IMR-90 (cell line): ENCODE results near the gene MELTF. TPM values are rescaled to one million over a fixed set of nuclear protein-coding genes. Genes with fewer than 3 reads are reported as not detected.

Source experiments
- ATAC-seq: fragments of 200-7000 bp; cut with Tn5 transposase; 2 replicates; pipeline ENCODE4 v1.9.1; 2020; ENCODE audit warnings: low read depth, mild to moderate bottlenecking, moderate library complexity
- BruUV-seq: library from RNA; stranded (reverse); fragments of 400-500 nt; replicated peaks from 2 replicates; lab custom pipeline; 2021; lab: Mats Ljungman, UMichigan
- CTCF ChIA-PET: fragments of 300-600 bp; formaldehyde crosslinking; extraction: SDS; loops from one replicate; lab custom pipeline; 2021; ENCODE audit warnings: antibody characterized with exemption; lab: Yijun Ruan, JAX
- POLR2A ChIA-PET: fragments of 300-600 bp; sonication (Branson Sonifier 250); formaldehyde crosslinking; loops from one replicate; lab custom pipeline; 2022; ENCODE audit warnings: antibody characterized with exemption; ENCODE audit not compliant: unreplicated experiment; lab: Charles Lee
- DNase-seq: peaks from one replicate; pipeline ENCODE4 v3.0.0; 2013
- H2AFZ ChIP-seq: replicated peaks from 2 replicates; pipeline ENCODE3; 2013; ENCODE audit warnings: low read length, mild to moderate bottlenecking; ENCODE audit not compliant: poor library complexity
- H2AK5ac ChIP-seq: 2 replicates; pipeline ENCODE4 v1.6.1; 2013; ENCODE audit warnings: low read depth, low read length, inconsistent platforms
- H2AK9ac ChIP-seq: replicated peaks from 2 replicates; pipeline ENCODE3; 2013; ENCODE audit warnings: mild to moderate bottlenecking, low read depth, low read length, moderate library complexity; ENCODE audit not compliant: poor library complexity
- H2BK120ac ChIP-seq: 2 replicates; pipeline ENCODE4 v1.6.1; 2013; ENCODE audit warnings: low read depth, low read length, inconsistent platforms
- H2BK15ac ChIP-seq: 3 replicates; pipeline ENCODE4 v1.6.1; 2013; ENCODE audit warnings: low read depth, low read length, inconsistent platforms
- H2BK20ac ChIP-seq: 2 replicates; pipeline ENCODE4 v1.6.1; 2013; ENCODE audit warnings: low read depth, mild to moderate bottlenecking, inconsistent platforms, low read length, moderate library complexity
- H2BK5ac ChIP-seq: 2 replicates; pipeline ENCODE4 v1.6.1; 2013; ENCODE audit warnings: mild to moderate bottlenecking, low read depth, low read length, inconsistent platforms; ENCODE audit not compliant: poor library complexity, severe bottlenecking
- H3K14ac ChIP-seq: replicated peaks from 2 replicates; pipeline ENCODE4 v1.6.1; 2013; ENCODE audit warnings: low read depth, low read length, inconsistent platforms
- H3K18ac ChIP-seq: 2 replicates; pipeline ENCODE4 v1.6.1; 2013; ENCODE audit warnings: low read depth, low read length, control low read depth
- H3K23ac ChIP-seq: 2 replicates; pipeline ENCODE4 v1.6.1; 2013; ENCODE audit warnings: low read depth, low read length, inconsistent platforms
- H3K27ac ChIP-seq: 2 replicates; pipeline ENCODE4 v1.5.1; 2013; ENCODE audit warnings: mild to moderate bottlenecking, control low read depth, low read length; ENCODE audit not compliant: insufficient read depth
- H3K27me3 ChIP-seq: 2 replicates; pipeline ENCODE4 v1.6.1; 2013; ENCODE audit warnings: low read length; ENCODE audit not compliant: control insufficient read depth, insufficient read depth
- H3K36me3 ChIP-seq: 2 replicates; pipeline ENCODE4 v1.6.1; 2013; ENCODE audit warnings: low read length, mixed read lengths; ENCODE audit not compliant: control insufficient read depth, insufficient read depth
- H3K4ac ChIP-seq: 2 replicates; pipeline ENCODE4 v1.6.1; 2013; ENCODE audit warnings: low read depth, low read length, inconsistent platforms
- H3K4me1 ChIP-seq: 2 replicates; pipeline ENCODE4 v1.6.1; 2013; ENCODE audit warnings: low read length, mixed read lengths; ENCODE audit not compliant: control insufficient read depth, insufficient read depth
- H3K4me2 ChIP-seq: 2 replicates; pipeline ENCODE4 v1.6.1; 2013; ENCODE audit warnings: low read depth, mild to moderate bottlenecking, control low read depth, low read length, moderate library complexity
- H3K4me3 ChIP-seq: 2 replicates; pipeline ENCODE4 v1.5.1; 2013; ENCODE audit warnings: low read depth, mild to moderate bottlenecking, control low read depth, low read length, moderate library complexity; ENCODE audit not compliant: insufficient read depth
- H3K56ac ChIP-seq: 2 replicates; pipeline ENCODE4 v1.6.1; 2013; ENCODE audit warnings: low read length, inconsistent platforms; ENCODE audit not compliant: insufficient read depth; ENCODE audit errors: extremely low read depth
- H3K79me1 ChIP-seq, 2 experiments: 2 replicates each; pipeline ENCODE4 v1.6.1; 2013; ENCODE audit warnings: low read length in 2 of 2, inconsistent platforms in 1 of 2, low read depth in 1 of 2
- H3K9ac ChIP-seq: 2 replicates; pipeline ENCODE4 v1.6.1; 2013; ENCODE audit warnings: low read depth, low read length, control low read depth
- H3K9me1 ChIP-seq: 2 replicates; pipeline ENCODE4 v1.6.1; 2013; ENCODE audit warnings: low read length, inconsistent platforms; ENCODE audit not compliant: insufficient read depth
- H3K9me3 ChIP-seq: 2 replicates; pipeline ENCODE4 v1.6.1; 2013; ENCODE audit warnings: low read length; ENCODE audit not compliant: control insufficient read depth, insufficient read depth
- H4K20me1 ChIP-seq: 2 replicates; pipeline ENCODE4 v1.6.1; 2013; ENCODE audit warnings: low read length, inconsistent platforms; ENCODE audit not compliant: insufficient read depth
- H4K5ac ChIP-seq: 2 replicates; pipeline ENCODE4 v1.6.1; 2013; ENCODE audit warnings: mild to moderate bottlenecking, low read depth, low read length, control low read depth
- H4K8ac ChIP-seq, 2 experiments: 2 replicates each; pipeline ENCODE4 v1.6.1; 2013; ENCODE audit warnings: low read depth in 2 of 2, low read length in 2 of 2, control low read depth in 1 of 2, inconsistent platforms in 1 of 2
- H4K91ac ChIP-seq: 2 replicates; pipeline ENCODE4 v1.6.1; 2013; ENCODE audit warnings: low read depth, low read length, inconsistent platforms; ENCODE audit not compliant: insufficient read depth
- CEBPB ChIP-seq: IDR thresholded peaks from 2 replicates; pipeline ENCODE4 v1.6.1; 2012; ENCODE audit warnings: low read depth, low read length, improper control_type of control experiment
- CHD1 ChIP-seq: IDR thresholded peaks from 2 replicates; pipeline ENCODE4 v1.6.1; 2012; ENCODE audit warnings: low read depth, low read length, improper control_type of control experiment
- CTCF ChIP-seq: conservative IDR thresholded peaks from 2 replicates; pipeline ENCODE4 v1.5.1; 2012; ENCODE audit warnings: mild to moderate bottlenecking, low read depth, low read length, improper control_type of control experiment
- FOS ChIP-seq: fragments of 150-350 bp; IDR thresholded peaks from 2 replicates; pipeline ENCODE4 v1.6.1; 2016; ENCODE audit warnings: low read depth, low read length
- MAFK ChIP-seq: IDR thresholded peaks from 2 replicates; pipeline ENCODE4 v1.6.1; 2012; ENCODE audit warnings: low read depth, low read length, improper control_type of control experiment
- MXI1 ChIP-seq: IDR thresholded peaks from 2 replicates; pipeline ENCODE4 v1.6.1; 2012; ENCODE audit warnings: low read depth, mild to moderate bottlenecking, low read length, moderate library complexity, borderline replicate concordance
- NFE2L2 ChIP-seq: fragments of 150-350 bp; IDR thresholded peaks from 2 replicates; pipeline ENCODE4 v1.6.1; 2016; ENCODE audit warnings: low read depth, mild to moderate bottlenecking, low read length
- POLR2A ChIP-seq: IDR thresholded peaks from 2 replicates; pipeline ENCODE4 v1.6.1; 2012; ENCODE audit warnings: mild to moderate bottlenecking, low read depth, low read length
- RAD21 ChIP-seq: IDR thresholded peaks from 2 replicates; pipeline ENCODE4 v1.6.1; 2012; ENCODE audit warnings: low read length, improper control_type of control experiment
- RCOR1 ChIP-seq: IDR thresholded peaks from 2 replicates; pipeline ENCODE4 v1.6.1; 2012; ENCODE audit warnings: mild to moderate bottlenecking, low read length, improper control_type of control experiment; ENCODE audit not compliant: insufficient replicate concordance
- RFX5 ChIP-seq: IDR thresholded peaks from 2 replicates; pipeline ENCODE4 v1.8.0; 2012; ENCODE audit warnings: low read depth, mild to moderate bottlenecking, low read length, moderate library complexity
- USF2 ChIP-seq: fragments of 150-350 bp; IDR thresholded peaks from 2 replicates; pipeline ENCODE4 v1.6.1; 2017; ENCODE audit warnings: mild to moderate bottlenecking, antibody characterized with exemption, low read length, low read depth
- WGBS, 2 experiments: methylation state at CpG; one replicate each; pipeline versions ENCODE4 v1.1.5 to v1.1.7; 2013; ENCODE audit warnings: missing lambda C conversion rate in 2 of 2; ENCODE audit not compliant: insufficient read length in 1 of 2; ENCODE audit errors: extremely low coverage in 2 of 2; 5-methylcytosine and 5-hydroxymethylcytosine counted together
- dilution Hi-C: fragments of 300-500 bp; cut with HindIII; formaldehyde crosslinking; loops from one replicate; pipeline ENCODE4 v1.14.3; 2018; ENCODE audit warnings: low sequenced_read_pairs; ENCODE audit not compliant: unreplicated experiment
- in situ Hi-C: fragments of 300-500 bp; cut with MboI; formaldehyde crosslinking; loops from 3 replicates; pipeline ENCODE4 v1.14.3; 2019; ENCODE audit warnings: low sequenced_read_pairs, inconsistent platforms, mixed read lengths
- intact Hi-C: fragments of 100-400 bp; cut with micrococcal nuclease; formaldehyde crosslinking; loops from 2 replicates; pipeline ENCODE4 v1.10.0; 2022
- polyA plus RNA-seq, 3 experiments: library from polyadenylated mRNA; depleted of rRNA; stranded (reverse); fragments of >200 nt; gene quantifications; 2 replicates each; pipeline ENCODE4 v1.2.3, GENCODE V29; 2012; ENCODE audit warnings: low replicate concordance in 1 of 3
- total RNA-seq: library from RNA; depleted of rRNA; stranded (reverse); fragments of >200 nt; gene quantifications from 2 replicates; pipeline ENCODE4 v1.2.3, GENCODE V29; 2012

MELTF gene
- total and polyA plus RNA-seq, 2 of the 4 experiments (the other 2 are of a cell fraction), result 0.18 to 0.50 TPM

DNA sequence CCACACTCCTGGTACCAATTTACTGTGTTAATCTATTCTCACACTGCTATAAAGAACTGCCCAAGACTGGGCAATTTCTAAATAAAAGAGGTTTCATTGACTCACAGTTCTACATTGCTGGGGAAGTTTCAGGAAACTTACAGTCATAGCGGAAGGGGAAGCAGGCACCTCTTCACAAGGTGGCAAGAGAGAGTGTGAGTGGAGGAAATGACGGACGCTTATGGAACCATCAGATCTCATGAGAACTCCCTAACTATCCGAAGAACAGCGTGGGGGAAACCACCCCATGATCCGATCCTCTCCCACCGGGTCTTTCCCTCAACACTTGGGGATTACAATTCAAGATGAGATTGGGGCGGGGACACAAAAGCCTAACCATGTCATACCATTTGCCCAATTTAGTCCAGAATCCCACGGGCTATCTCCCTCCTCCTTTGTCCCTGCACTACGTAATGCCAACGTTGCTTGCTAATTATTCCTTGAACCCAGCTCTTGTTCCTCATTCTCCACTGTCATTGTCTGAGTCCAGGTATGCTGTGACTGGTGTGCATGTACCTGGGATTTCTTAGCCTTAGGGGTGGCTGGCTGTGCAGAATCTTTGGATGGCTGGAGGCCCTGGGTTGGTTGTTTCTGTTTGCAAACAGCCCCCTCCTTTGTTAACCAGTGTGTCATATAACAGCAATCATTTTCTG lies 64.4 kb downstream of the MELTF start:
- no peak overlapping the region for H2AK5ac ChIP-seq
- H3K4me1 ChIP-seq, result peaks cover 4% of the 10 kb centered on the region
- ATAC-seq, result no peak
- no peaks in the 10 kb centered on the region for H3K9me1 ChIP-seq
- no peak overlapping the region for H3K4me3 ChIP-seq
- H3K23ac ChIP-seq, result no peak overlapping the region
- H4K91ac ChIP-seq, result no peak overlapping the region
- H4K5ac ChIP-seq, result no peak overlapping the region
- H3K27me3 ChIP-seq, result peaks cover 47% of the 10 kb centered on the region
- H2BK15ac ChIP-seq, result no peak overlapping the region
- dilution Hi-C loops, result no loop called here
- H2AFZ ChIP-seq, result no peak overlapping the region
- no TSS peak for BruUV-seq
- no peaks in the 10 kb centered on the region for H3K9me3 ChIP-seq
- H3K79me1 ChIP-seq, result no peaks in the 10 kb centered on the region
- in situ Hi-C loops, result loop anchor here (25.0 kb wide), 1 partner anchor 353 kb away; no protein-coding TSS in a partner anchor
- no peak overlapping the region for H2BK20ac ChIP-seq
- no peak overlapping the region for H2AK9ac ChIP-seq
- DNase-seq, result no peak
- no peak overlapping the region for H3K9ac ChIP-seq
- H3K4ac ChIP-seq, result no peak overlapping the region
- H2BK120ac ChIP-seq, result no peak overlapping the region
- H3K56ac ChIP-seq, result no peak overlapping the region
- ChIA-PET CTCF (no interaction called here), POLR2A (no interaction called here)
- 80% methylated on average over 4 of the region's 11 CpGs; no CpG with 5 or more reads in 1 of the 2 experiments for WGBS, 2 experiments
- TF ChIP-seq MXI1 (no peak), NFE2L2 (no peak), CHD1 (no peak), RFX5 (no peak), FOS (no peak), RAD21 (no peak), RCOR1 (no peak), CTCF (no peak), USF2 (no peak), POLR2A (no peak), CEBPB (no peak), MAFK (no peak)
- no peak overlapping the region for H4K8ac ChIP-seq
- no peak overlapping the region for H2BK5ac ChIP-seq
- H3K4me2 ChIP-seq, result no peak overlapping the region
- H3K36me3 ChIP-seq, result no peaks in the 10 kb centered on the region
- no peak overlapping the region for H3K18ac ChIP-seq
- no peak overlapping the region for H3K27ac ChIP-seq
- H4K20me1 ChIP-seq, result no peaks in the 10 kb centered on the region
- intact Hi-C loops, result no loop called here
- no peak overlapping the region for H3K14ac ChIP-seq
